ENCODE results near the gene CHST11.
A peak's percentile ranks its signal among the peaks of the same experiment; 100 is the strongest.

Gene CHST11

GRCh38 chr12:104456417-104456949, at the start of gene CHST11:
TSS of gene CHST11 (plus strand) at chr12:104456948.
- CTCF ChIA-PET: interaction anchor here (0.6 to 6.6 kb wide), 6 partner anchors 10 to 479 kb away, joined by 3 to 33 read pairs (median 3); no protein-coding TSS in a partner anchor
- no peaks in the 10 kb centered on the region for H3K36me3 ChIP-seq (ENCODE audit: control insufficient read depth in 2 of 2, insufficient read depth in 1 of 2, low read length in 2 of 2)
- TF ChIP-seq KLF8 (tag by site-specific recombination; IDR thresholded peaks at IDR 0.05): peak; percentile 47; the same call in 1 of the 2 replicates
- TF ChIP-seq ZNF138 (tag by site-specific recombination; IDR thresholded peaks at IDR 0.05; ENCODE audit: borderline replicate concordance): no peak
- TF ChIP-seq ZIC2 (tag by site-specific recombination; IDR thresholded peaks at IDR 0.05): peak; percentile 70
- no peak for TF ChIP-seq ZNF544 (tag by site-specific recombination; IDR thresholded peaks at IDR 0.05)
- no peak for TF ChIP-seq ZNF280C (tag by site-specific recombination; IDR thresholded peaks at IDR 0.05)
- no peak for TF ChIP-seq ELK4 (IDR thresholded peaks at IDR 0.05; ENCODE audit: borderline replicate concordance, low read depth, low read length)
- TF ChIP-seq ZNF626 (tag by site-specific recombination; IDR thresholded peaks at IDR 0.05): no peak
- TF ChIP-seq GLI4 (tag by site-specific recombination; IDR thresholded peaks at IDR 0.05): no peak
- TF ChIP-seq PBX3 (CRISPR knock-in tag; IDR thresholded peaks at IDR 0.05): 0 out of 2 replicates have a peak, but pooled peaks have one; percentile 25
- TF ChIP-seq ZBTB21 (tag by site-specific recombination; IDR thresholded peaks at IDR 0.05): no peak
- TF ChIP-seq ZNF121 (tag by site-specific recombination; IDR thresholded peaks at IDR 0.05): no peak
- TF ChIP-seq ZNF560 (tag by site-specific recombination; IDR thresholded peaks at IDR 0.05; ENCODE audit: borderline replicate concordance): no peak
- TF ChIP-seq BCL6B (tag by site-specific recombination; IDR thresholded peaks at IDR 0.05): no peak
- no peak; the same call in 1 of the 2 replicates for TF ChIP-seq KLF17 (tag by site-specific recombination; IDR thresholded peaks at IDR 0.05)
- 0 out of 2 replicates have a peak, but pooled peaks have one; percentile 17 for TF ChIP-seq OSR2 (tag by site-specific recombination; IDR thresholded peaks at IDR 0.05)
- no peak for TF ChIP-seq ZNF701 (tag by site-specific recombination; IDR thresholded peaks at IDR 0.05)
- no peak for TF ChIP-seq ZNF707 (tag by site-specific recombination; IDR thresholded peaks at IDR 0.05)
- TF ChIP-seq ZFP69B (tag by site-specific recombination; IDR thresholded peaks at IDR 0.05): peak; percentile 73
- TF ChIP-seq TSHZ1 (tag by site-specific recombination; IDR thresholded peaks at IDR 0.05; ENCODE audit: borderline replicate concordance): no peak
- TF ChIP-seq SP7 (tag by site-specific recombination; IDR thresholded peaks at IDR 0.05): peak; percentile 39
- TF ChIP-seq PRDM6 (tag by site-specific recombination; IDR thresholded peaks at IDR 0.05): no peak
- TF ChIP-seq ZNF354C (tag by site-specific recombination; IDR thresholded peaks at IDR 0.05; ENCODE audit: borderline replicate concordance, low read depth): no peak
- TF ChIP-seq ZNF792 (tag by site-specific recombination; IDR thresholded peaks at IDR 0.05): no peak

More at GRCh38 chr12:104456417-104456949, at the start of gene CHST11:
- Histone ChIP-seq H3K4me3 (ENCODE audit: low read depth, low read length) (peak within 1 kb of the TSS; percentile 83), H3K9me3 (ENCODE audit: control insufficient read depth, insufficient read depth, low read depth, low read length) (no peaks in the 10 kb centered on the region), H3K4me1 (ENCODE audit: control insufficient read depth, insufficient read depth, low read length) (peaks cover 5% of the 10 kb centered on the region; the same call in 1 of the 2 replicates), H3K27ac (ENCODE audit: extremely low read depth, low read depth, low read length) (peak within 1 kb of the TSS; percentile 85)
- POLR2A ChIA-PET: interaction anchor here (1.0 to 1.8 kb wide), 7 partner anchors 13 to 529 kb away, joined by 3 to 7 read pairs (median 4); partner anchors contain the start of gene NOPCHAP1

Measured in HEK293 (cell line).